GM12891 (cell line): ENCODE measurements around the gene PRM1.

ENCODE experiments used
- POLR2A ChIP-seq: IDR thresholded peaks from 2 replicates; pipeline ENCODE4 v1.6.1; 2011; ENCODE audit warnings: low read depth, low read length, control low read depth
- POLR2AphosphoS5 ChIP-seq: IDR thresholded peaks from 2 replicates; pipeline ENCODE4 v1.6.1; 2011; ENCODE audit warnings: low read depth, low read length, control low read depth
- TAF1 ChIP-seq: IDR thresholded peaks from 2 replicates; pipeline ENCODE4 v1.6.1; 2011; ENCODE audit warnings: low read depth, low read length, control low read depth

- TF ChIP-seq POLR2AphosphoS5 (no peak), TAF1 (no peak), POLR2A (no peak)
Observed at GRCh38 chr16:11273721-11274324, 7.3 kb downstream of the PRM1 start.
